ENCODE data around the gene KIF5A. TPM values are rescaled to one million over a fixed set of nuclear protein-coding genes. Genes with fewer than 3 reads are reported as not detected.

Gene KIF5A
- total RNA-seq, 1 donor from 2014 or later = 0.08 TPM

- intact Hi-C loops (cut with DNase I) = no loop called here
- DNase-seq = no peak
- ATAC-seq (ENCODE audit: poor library complexity) = no peak
Measured at GRCh38 chr12:57518176-57518919, 31.5 kb upstream of the KIF5A start.

- intact Hi-C loops (cut with DNase I) = no loop called here
- ATAC-seq (ENCODE audit: poor library complexity) (no peak), DNase-seq (peak; percentile 64)
Measured at GRCh38 chr12:57518920-57519795, 30.7 kb upstream of the KIF5A start.

- DNase-seq = no peak
- intact Hi-C loops (cut with DNase I) = no loop called here
Measured at GRCh38 chr12:57519796-57520052, 30.1 kb upstream of the KIF5A start.

GRCh38 chr12:57520053-57520818 is 29.6 kb upstream of the KIF5A start, which contains the start of gene DDIT3:
Gene DDIT3 (minus strand): TSS chr12:57520514. CDS start chr12:57517406, 3,108 bp downstream.
- peak; percentile 100 for DNase-seq
- intact Hi-C loops (cut with DNase I) = no loop called here
- peak; percentile 84 for ATAC-seq (ENCODE audit: poor library complexity)

More at GRCh38 chr12:57519796-57520052, 30.1 kb upstream of the KIF5A start:
- no peak for ATAC-seq (ENCODE audit: poor library complexity)

- ATAC-seq (ENCODE audit: poor library complexity) (no peak), DNase-seq (peak; percentile 58)
- intact Hi-C loops (cut with DNase I) = no loop called here
Measured at GRCh38 chr12:57521525-57522010, 28.3 kb upstream of the KIF5A start.

GRCh38 chr12:57522011-57522886 is 27.6 kb upstream of the KIF5A start, which contains the start of gene MBD6:
Gene MBD6 (plus strand): TSS chr12:57522824. CDS start chr12:57524304, 1,480 bp downstream.
- DNase-seq (peak; percentile 95), ATAC-seq (ENCODE audit: poor library complexity) (peak; percentile 57)
- intact Hi-C loops (cut with DNase I) = no loop called here

- ATAC-seq (ENCODE audit: poor library complexity) = no peak
- peak; percentile 76 for DNase-seq
- intact Hi-C loops (cut with DNase I) = no loop called here
Measured at GRCh38 chr12:57522887-57523705, 26.7 kb upstream of the KIF5A start.

GRCh38 chr12:57523706-57524614 is 25.9 kb upstream of the KIF5A start:
- no peak for DNase-seq
- ATAC-seq (ENCODE audit: poor library complexity) = no peak
- intact Hi-C loops (cut with DNase I) = no loop called here

GRCh38 chr12:57524814-57525614 is 24.8 kb upstream of the KIF5A start:
- DNase-seq (no peak), ATAC-seq (ENCODE audit: poor library complexity) (no peak)
- intact Hi-C loops (cut with DNase I) = no loop called here

GRCh38 chr12:57525615-57526383 is 24.0 kb upstream of the KIF5A start:
- ATAC-seq (ENCODE audit: poor library complexity) = no peak

GRCh38 chr12:57526477-57527126 is 23.2 kb upstream of the KIF5A start:
- DNase-seq (no peak), ATAC-seq (ENCODE audit: poor library complexity) (no peak)
- intact Hi-C loops (cut with DNase I) = no loop called here

More at GRCh38 chr12:57525615-57526383, 24.0 kb upstream of the KIF5A start:
- intact Hi-C loops (cut with DNase I) = no loop called here
- DNase-seq = no peak

GRCh38 chr12:57527184-57527583 is 22.7 kb upstream of the KIF5A start:
- DNase-seq = no peak
- no peak for ATAC-seq (ENCODE audit: poor library complexity)
- intact Hi-C loops (cut with DNase I) = no loop called here

- no peak for ATAC-seq (ENCODE audit: poor library complexity)
- DNase-seq = no peak
- intact Hi-C loops (cut with DNase I) = no loop called here
Measured at GRCh38 chr12:57528176-57528575, 21.7 kb upstream of the KIF5A start.

GRCh38 chr12:57528831-57529555 is 20.9 kb upstream of the KIF5A start:
- no peak for DNase-seq
- ATAC-seq (ENCODE audit: poor library complexity) = no peak

More at GRCh38 chr12:57528831-57529555, 20.9 kb upstream of the KIF5A start:
- intact Hi-C loops (cut with DNase I) = no loop called here
